HL-60 (cell line): ENCODE results near the gene TFE3.

Experiments used
- POLR2AphosphoS5 ChIP-seq: IDR thresholded peaks from 2 replicates; pipeline ENCODE4 v1.6.1; 2012; ENCODE audit warnings: low read depth
- SPI1 ChIP-seq: IDR thresholded peaks from 2 replicates; pipeline ENCODE4 v1.6.1; 2012; ENCODE audit warnings: low read depth, mild to moderate bottlenecking, borderline replicate concordance
- TF ChIP-seq, protein P1 (sequence below): IDR thresholded peaks from one replicate; pipeline ENCODE4 v1.5.1; 2011; ENCODE audit warnings: low read length, control low read depth, inconsistent platforms; ENCODE audit not compliant: insufficient read depth

DNA sequence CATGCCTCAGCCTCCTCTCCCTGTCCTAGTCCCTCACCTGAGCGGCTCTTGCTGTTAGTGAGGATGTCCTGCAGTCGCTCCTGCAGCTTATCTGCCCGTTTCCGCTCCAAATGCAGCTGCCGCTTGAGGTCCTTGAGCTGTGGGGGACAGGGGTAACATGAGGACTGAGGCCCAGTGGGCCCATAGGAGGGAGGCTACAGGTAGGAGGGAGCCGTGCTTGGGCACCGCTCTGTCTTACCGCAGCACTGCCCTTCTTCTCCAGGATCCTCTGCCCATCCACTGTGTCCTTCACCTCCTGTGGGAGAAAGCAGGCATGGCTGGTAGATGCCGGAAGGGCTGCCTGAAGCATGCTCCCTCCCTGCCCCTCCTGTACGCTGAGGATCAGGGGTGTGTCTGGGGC, 62.0 kb downstream of the TFE3 start:
- TF ChIP-seq, protein P1, sequence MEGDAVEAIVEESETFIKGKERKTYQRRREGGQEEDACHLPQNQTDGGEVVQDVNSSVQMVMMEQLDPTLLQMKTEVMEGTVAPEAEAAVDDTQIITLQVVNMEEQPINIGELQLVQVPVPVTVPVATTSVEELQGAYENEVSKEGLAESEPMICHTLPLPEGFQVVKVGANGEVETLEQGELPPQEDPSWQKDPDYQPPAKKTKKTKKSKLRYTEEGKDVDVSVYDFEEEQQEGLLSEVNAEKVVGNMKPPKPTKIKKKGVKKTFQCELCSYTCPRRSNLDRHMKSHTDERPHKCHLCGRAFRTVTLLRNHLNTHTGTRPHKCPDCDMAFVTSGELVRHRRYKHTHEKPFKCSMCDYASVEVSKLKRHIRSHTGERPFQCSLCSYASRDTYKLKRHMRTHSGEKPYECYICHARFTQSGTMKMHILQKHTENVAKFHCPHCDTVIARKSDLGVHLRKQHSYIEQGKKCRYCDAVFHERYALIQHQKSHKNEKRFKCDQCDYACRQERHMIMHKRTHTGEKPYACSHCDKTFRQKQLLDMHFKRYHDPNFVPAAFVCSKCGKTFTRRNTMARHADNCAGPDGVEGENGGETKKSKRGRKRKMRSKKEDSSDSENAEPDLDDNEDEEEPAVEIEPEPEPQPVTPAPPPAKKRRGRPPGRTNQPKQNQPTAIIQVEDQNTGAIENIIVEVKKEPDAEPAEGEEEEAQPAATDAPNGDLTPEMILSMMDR = no peak
- TF ChIP-seq POLR2AphosphoS5 = no peak
- TF ChIP-seq SPI1 = no peak
